Measurements from ENCODE around the gene HPCA.

HPCA gene

DNA sequence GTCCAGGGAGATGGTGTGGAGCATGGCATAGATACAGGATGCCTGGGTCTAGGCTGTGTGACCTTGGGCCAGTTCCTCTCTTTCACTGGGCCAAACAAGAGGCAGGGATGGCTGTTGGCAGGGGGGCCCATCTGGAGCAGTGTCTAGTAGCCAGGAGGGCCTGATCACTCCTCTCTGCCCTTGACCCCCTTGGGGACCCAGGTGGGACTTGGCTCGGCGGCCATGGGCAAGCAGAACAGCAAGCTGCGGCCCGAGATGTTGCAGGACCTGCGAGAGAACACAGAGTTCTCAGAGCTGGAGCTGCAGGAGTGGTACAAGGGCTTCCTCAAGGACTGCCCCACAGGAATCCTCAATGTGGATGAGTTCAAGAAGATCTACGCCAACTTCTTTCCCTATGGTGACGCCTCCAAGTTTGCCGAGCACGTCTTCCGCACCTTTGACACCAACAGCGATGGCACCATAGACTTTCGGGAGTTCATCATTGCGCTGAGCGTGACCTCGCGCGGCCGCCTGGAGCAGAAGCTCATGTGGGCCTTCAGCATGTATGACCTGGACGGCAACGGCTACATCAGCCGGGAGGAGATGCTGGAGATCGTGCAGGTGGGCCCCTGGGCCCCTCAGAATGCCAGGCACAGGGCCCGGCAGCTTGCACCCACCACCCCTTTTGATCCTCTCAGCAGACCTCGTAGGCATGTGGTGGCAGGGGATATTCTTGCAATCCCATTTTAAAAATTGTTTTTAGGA, 2.6 kb downstream of the HPCA start:
- H3F3A ChIP-seq (ENCODE audit: insufficient read depth), result no peaks in the 10 kb centered on the region
- H3K4me2 ChIP-seq (ENCODE audit: low read depth, low read length, poor library complexity, severe bottlenecking), result no peak overlapping the region
- no peaks in the 10 kb centered on the region for H4K20me1 ChIP-seq (ENCODE audit: low read depth, low read length)
- no peaks in the 10 kb centered on the region for H3K9me3 ChIP-seq (ENCODE audit: insufficient read depth, low read length)
- H3K27ac ChIP-seq (ENCODE audit: low read depth, low read length), result no peak overlapping the region
- no peaks in the 10 kb centered on the region for H3K9me2 ChIP-seq (replicated peaks; ENCODE audit: insufficient read depth, low read length)
- H3K27me3 ChIP-seq (ENCODE audit: low read length), result no peaks in the 10 kb centered on the region
- no peak overlapping the region for H2AFZ ChIP-seq (ENCODE audit: low read depth, low read length, severe bottlenecking)
- no peaks in the 10 kb centered on the region for H3K79me2 ChIP-seq (ENCODE audit: insufficient read depth, low read length)
- TF ChIP-seq EZH2phosphoT487 (conservative IDR thresholded peaks at IDR 0.05; ENCODE audit: low read length), result no peak
- TF ChIP-seq, protein P1, sequence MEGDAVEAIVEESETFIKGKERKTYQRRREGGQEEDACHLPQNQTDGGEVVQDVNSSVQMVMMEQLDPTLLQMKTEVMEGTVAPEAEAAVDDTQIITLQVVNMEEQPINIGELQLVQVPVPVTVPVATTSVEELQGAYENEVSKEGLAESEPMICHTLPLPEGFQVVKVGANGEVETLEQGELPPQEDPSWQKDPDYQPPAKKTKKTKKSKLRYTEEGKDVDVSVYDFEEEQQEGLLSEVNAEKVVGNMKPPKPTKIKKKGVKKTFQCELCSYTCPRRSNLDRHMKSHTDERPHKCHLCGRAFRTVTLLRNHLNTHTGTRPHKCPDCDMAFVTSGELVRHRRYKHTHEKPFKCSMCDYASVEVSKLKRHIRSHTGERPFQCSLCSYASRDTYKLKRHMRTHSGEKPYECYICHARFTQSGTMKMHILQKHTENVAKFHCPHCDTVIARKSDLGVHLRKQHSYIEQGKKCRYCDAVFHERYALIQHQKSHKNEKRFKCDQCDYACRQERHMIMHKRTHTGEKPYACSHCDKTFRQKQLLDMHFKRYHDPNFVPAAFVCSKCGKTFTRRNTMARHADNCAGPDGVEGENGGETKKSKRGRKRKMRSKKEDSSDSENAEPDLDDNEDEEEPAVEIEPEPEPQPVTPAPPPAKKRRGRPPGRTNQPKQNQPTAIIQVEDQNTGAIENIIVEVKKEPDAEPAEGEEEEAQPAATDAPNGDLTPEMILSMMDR (IDR thresholded peaks at IDR 0.05; ENCODE audit: insufficient read depth, low read length, poor library complexity, severe bottlenecking), result no peak
- H3K9ac ChIP-seq (ENCODE audit: low read length), result no peak overlapping the region
- no peak overlapping the region for H3K4me3 ChIP-seq (ENCODE audit: insufficient read depth, low read length, poor library complexity, severe bottlenecking)
- no peaks in the 10 kb centered on the region for H3K36me3 ChIP-seq (ENCODE audit: low read length)

DNA sequence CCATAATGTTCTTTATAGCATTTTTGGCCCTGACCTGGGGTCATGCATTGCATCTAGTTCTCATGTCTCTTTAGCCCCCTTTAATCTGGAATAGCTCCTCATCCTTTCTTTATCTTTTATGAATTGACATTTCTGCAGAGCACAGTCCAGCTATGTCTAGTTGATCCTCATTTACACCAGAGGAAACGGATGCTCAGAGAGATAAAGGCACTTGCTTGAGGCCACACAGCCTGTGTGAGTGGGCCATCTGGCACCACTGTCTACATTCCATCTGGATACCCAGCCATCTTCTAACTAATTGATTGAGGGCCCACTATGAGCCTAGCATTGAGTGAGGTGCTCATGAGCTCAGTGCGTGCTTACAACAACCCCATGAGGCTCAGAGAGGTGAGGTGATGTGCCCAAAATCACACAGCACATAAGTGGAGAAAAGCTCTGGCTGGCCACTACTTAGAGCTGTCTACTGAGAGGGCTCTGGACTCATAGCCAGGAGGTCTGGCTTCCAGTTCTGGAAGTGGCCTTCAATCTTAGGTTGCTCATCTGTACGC, 3.5 kb downstream of the HPCA start:
- Histone ChIP-seq H3K9me2 (replicated peaks; ENCODE audit: insufficient read depth, low read length) (no peaks in the 10 kb centered on the region), H3K4me3 (ENCODE audit: insufficient read depth, low read length, poor library complexity, severe bottlenecking) (no peak overlapping the region), H3K27ac (ENCODE audit: low read depth, low read length) (no peak overlapping the region), H3K27me3 (ENCODE audit: low read length) (no peaks in the 10 kb centered on the region), H3K4me2 (ENCODE audit: low read depth, low read length, poor library complexity, severe bottlenecking) (no peak overlapping the region), H3K9ac (ENCODE audit: low read length) (no peak overlapping the region), H3K79me2 (ENCODE audit: insufficient read depth, low read length) (no peaks in the 10 kb centered on the region), H3K9me3 (ENCODE audit: insufficient read depth, low read length) (no peaks in the 10 kb centered on the region), H4K20me1 (ENCODE audit: low read depth, low read length) (no peaks in the 10 kb centered on the region), H3F3A (ENCODE audit: insufficient read depth) (no peaks in the 10 kb centered on the region), H3K36me3 (ENCODE audit: low read length) (no peaks in the 10 kb centered on the region), H2AFZ (ENCODE audit: low read depth, low read length, severe bottlenecking) (no peak overlapping the region)
- no peak for TF ChIP-seq EZH2phosphoT487 (conservative IDR thresholded peaks at IDR 0.05; ENCODE audit: low read length)
- TF ChIP-seq, protein P1 (IDR thresholded peaks at IDR 0.05; ENCODE audit: insufficient read depth, low read length, poor library complexity, severe bottlenecking), result no peak

DNA sequence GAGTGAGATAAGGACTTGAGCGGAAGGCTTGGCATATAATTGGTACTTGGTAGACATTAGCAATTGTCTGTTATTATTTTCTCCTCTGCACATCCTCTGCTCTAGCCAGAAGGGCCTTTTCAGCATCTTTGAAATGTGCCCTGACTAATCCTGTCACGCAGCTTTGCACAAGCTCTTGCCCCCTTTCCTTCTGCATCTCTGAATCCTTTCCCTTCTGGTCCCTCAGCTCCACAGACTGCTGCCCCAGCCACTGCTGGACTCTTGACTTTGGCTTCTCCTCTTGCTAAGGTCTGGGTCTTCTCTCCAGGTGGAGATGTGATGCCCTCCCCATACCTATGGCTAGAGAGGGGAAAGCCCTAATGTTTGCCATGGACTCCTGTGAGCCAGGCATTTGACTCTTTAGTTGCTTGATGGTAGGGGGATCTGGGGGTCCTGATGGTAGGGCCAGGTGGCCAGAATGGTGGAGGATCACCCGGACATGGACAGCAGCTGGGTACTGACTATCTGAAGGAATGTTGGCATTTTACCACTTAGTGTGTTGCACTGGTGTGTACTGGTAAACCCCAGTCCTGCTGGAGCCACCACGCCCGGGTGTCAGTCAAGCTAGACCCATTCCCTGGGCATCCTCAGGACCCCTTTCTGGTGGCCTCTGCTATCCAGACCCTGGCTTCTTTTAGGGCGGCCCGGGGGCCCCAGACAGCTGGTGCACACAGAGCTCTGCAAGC, 4.4 kb downstream of the HPCA start:
- Histone ChIP-seq H2AFZ (ENCODE audit: low read depth, low read length, severe bottlenecking) (no peak overlapping the region), H3K4me2 (ENCODE audit: low read depth, low read length, poor library complexity, severe bottlenecking) (no peak overlapping the region)
- TF ChIP-seq, protein P1 (IDR thresholded peaks at IDR 0.05; ENCODE audit: insufficient read depth, low read length, poor library complexity, severe bottlenecking), result no peak
- TF ChIP-seq EZH2phosphoT487 (conservative IDR thresholded peaks at IDR 0.05; ENCODE audit: low read length), result no peak

More for the DNA sequence above, 4.4 kb downstream of the HPCA start:
- Histone ChIP-seq H4K20me1 (ENCODE audit: low read depth, low read length) (no peaks in the 10 kb centered on the region), H3K9me3 (ENCODE audit: insufficient read depth, low read length) (no peaks in the 10 kb centered on the region), H3K9ac (ENCODE audit: low read length) (no peak overlapping the region), H3K27ac (ENCODE audit: low read depth, low read length) (no peak overlapping the region), H3F3A (ENCODE audit: insufficient read depth) (no peaks in the 10 kb centered on the region), H3K4me3 (ENCODE audit: insufficient read depth, low read length, poor library complexity, severe bottlenecking) (no peak overlapping the region), H3K27me3 (ENCODE audit: low read length) (no peaks in the 10 kb centered on the region), H3K79me2 (ENCODE audit: insufficient read depth, low read length) (no peaks in the 10 kb centered on the region), H3K9me2 (replicated peaks; ENCODE audit: insufficient read depth, low read length) (no peaks in the 10 kb centered on the region), H3K36me3 (ENCODE audit: low read length) (no peaks in the 10 kb centered on the region)

Measured in SU-DHL-6 (cell line).